ENCODE results near the gene HTRA3. TPM values are rescaled to one million over a fixed set of nuclear protein-coding genes. Genes with fewer than 3 reads are reported as not detected.

Gene HTRA3
- total and polyA plus RNA-seq, 2 of the 4 experiments (the other 2 are of a cell fraction): 1.3 to 9.5 TPM

DNA sequence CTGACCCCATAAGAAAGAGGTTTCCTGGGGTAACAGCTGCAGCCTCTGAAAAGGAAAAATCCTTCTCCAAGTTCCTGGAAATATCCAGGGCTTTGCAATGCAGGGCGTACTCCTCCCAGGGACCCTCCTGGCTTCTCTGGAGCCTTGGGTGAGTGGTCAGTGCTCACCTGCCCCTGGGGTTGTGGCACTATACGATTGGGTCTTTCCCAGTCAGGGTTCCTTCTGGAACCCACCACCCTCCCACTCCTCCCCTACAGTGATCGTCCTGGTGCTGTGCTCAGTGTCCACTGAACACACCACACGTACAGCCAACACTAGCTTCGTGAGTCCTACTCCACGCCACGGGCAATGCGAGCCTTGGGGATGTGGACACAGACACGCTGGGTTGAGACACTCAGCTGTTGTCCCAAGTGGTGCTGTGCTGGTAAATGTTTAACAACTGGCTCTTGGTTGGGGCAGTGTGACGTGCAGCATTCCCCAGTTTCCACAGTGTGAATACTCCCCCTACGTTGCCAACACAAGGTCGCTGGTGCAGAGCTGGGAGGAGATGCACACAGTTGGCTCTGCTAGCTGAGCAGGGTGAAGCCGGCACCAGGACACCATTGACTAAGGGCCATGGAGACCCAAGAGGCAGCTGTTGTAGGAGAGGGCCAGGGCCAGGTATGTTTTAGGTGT, 65.4 kb downstream of the HTRA3 start:
- Histone ChIP-seq H2BK20ac (ENCODE audit: low read depth, low read length) (no peak overlapping the region), H3K4me2 (ENCODE audit: low read depth, low read length) (no peak overlapping the region), H4K8ac (ENCODE audit: low read depth in 2 of 2, low read length in 2 of 2) (no peak overlapping the region), H3K79me1 (ENCODE audit: low read depth in 1 of 2, low read length in 2 of 2) (no peaks in the 10 kb centered on the region), H3K14ac (replicated peaks; ENCODE audit: low read depth, low read length) (no peak overlapping the region), H4K5ac (ENCODE audit: low read depth, low read length) (no peak overlapping the region), H3K9me1 (ENCODE audit: insufficient read depth, low read length) (no peaks in the 10 kb centered on the region; the same call in 1 of the 2 replicates), H3K4me3 (ENCODE audit: insufficient read depth, low read depth, low read length) (no peak overlapping the region), H2AK5ac (ENCODE audit: low read depth, low read length) (no peak overlapping the region), H2BK5ac (ENCODE audit: low read depth, low read length, poor library complexity, severe bottlenecking) (no peak overlapping the region), H3K56ac (ENCODE audit: extremely low read depth, insufficient read depth, low read length) (no peak overlapping the region), H2BK15ac (ENCODE audit: low read depth, low read length) (no peak overlapping the region), H3K4ac (ENCODE audit: low read depth, low read length) (no peak overlapping the region), H4K20me1 (ENCODE audit: insufficient read depth, low read length) (no peaks in the 10 kb centered on the region; the same call in 1 of the 2 replicates), H3K23ac (ENCODE audit: low read depth, low read length) (no peak overlapping the region), H3K4me1 (ENCODE audit: control insufficient read depth, insufficient read depth, low read length) (no peaks in the 10 kb centered on the region), H2BK120ac (ENCODE audit: low read depth, low read length) (no peak overlapping the region), H2AK9ac (replicated peaks; ENCODE audit: low read depth, low read length, poor library complexity) (no peak overlapping the region), H3K9ac (ENCODE audit: low read depth, low read length) (no peak overlapping the region), H2AFZ (replicated peaks; ENCODE audit: low read length, poor library complexity) (no peak overlapping the region), H3K36me3 (ENCODE audit: control insufficient read depth, insufficient read depth, low read length) (no peaks in the 10 kb centered on the region), H3K9me3 (ENCODE audit: control insufficient read depth, insufficient read depth, low read length) (peaks cover 5% of the 10 kb centered on the region), H3K27me3 (ENCODE audit: control insufficient read depth, insufficient read depth, low read length) (peaks cover 15% of the 10 kb centered on the region), H3K27ac (ENCODE audit: insufficient read depth, low read length) (no peak overlapping the region), H4K91ac (ENCODE audit: insufficient read depth, low read depth, low read length) (no peak overlapping the region), H3K18ac (ENCODE audit: low read depth, low read length) (no peak overlapping the region)
- in situ Hi-C loops (cut with MboI; ENCODE audit: low sequenced_read_pairs): no loop called here
- no peak for TF ChIP-seq MAFK (IDR thresholded peaks at IDR 0.05; ENCODE audit: low read depth, low read length)
- TF ChIP-seq, protein P1, sequence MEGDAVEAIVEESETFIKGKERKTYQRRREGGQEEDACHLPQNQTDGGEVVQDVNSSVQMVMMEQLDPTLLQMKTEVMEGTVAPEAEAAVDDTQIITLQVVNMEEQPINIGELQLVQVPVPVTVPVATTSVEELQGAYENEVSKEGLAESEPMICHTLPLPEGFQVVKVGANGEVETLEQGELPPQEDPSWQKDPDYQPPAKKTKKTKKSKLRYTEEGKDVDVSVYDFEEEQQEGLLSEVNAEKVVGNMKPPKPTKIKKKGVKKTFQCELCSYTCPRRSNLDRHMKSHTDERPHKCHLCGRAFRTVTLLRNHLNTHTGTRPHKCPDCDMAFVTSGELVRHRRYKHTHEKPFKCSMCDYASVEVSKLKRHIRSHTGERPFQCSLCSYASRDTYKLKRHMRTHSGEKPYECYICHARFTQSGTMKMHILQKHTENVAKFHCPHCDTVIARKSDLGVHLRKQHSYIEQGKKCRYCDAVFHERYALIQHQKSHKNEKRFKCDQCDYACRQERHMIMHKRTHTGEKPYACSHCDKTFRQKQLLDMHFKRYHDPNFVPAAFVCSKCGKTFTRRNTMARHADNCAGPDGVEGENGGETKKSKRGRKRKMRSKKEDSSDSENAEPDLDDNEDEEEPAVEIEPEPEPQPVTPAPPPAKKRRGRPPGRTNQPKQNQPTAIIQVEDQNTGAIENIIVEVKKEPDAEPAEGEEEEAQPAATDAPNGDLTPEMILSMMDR (conservative IDR thresholded peaks at IDR 0.05; ENCODE audit: low read depth, low read length): no peak
- TF ChIP-seq, protein P2, sequence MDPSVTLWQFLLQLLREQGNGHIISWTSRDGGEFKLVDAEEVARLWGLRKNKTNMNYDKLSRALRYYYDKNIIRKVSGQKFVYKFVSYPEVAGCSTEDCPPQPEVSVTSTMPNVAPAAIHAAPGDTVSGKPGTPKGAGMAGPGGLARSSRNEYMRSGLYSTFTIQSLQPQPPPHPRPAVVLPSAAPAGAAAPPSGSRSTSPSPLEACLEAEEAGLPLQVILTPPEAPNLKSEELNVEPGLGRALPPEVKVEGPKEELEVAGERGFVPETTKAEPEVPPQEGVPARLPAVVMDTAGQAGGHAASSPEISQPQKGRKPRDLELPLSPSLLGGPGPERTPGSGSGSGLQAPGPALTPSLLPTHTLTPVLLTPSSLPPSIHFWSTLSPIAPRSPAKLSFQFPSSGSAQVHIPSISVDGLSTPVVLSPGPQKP (IDR thresholded peaks at IDR 0.05; ENCODE audit: borderline replicate concordance, low read depth, low read length): no peak
- TF ChIP-seq MXI1 (IDR thresholded peaks at IDR 0.05; ENCODE audit: borderline replicate concordance, low read depth, low read length): no peak
- no peak for TF ChIP-seq NFE2L2 (IDR thresholded peaks at IDR 0.05; ENCODE audit: low read depth, low read length)
- TF ChIP-seq RAD21 (IDR thresholded peaks at IDR 0.05; ENCODE audit: low read length): no peak
- no peak for TF ChIP-seq RFX5 (IDR thresholded peaks at IDR 0.05; ENCODE audit: low read depth, low read length)
- no peak for TF ChIP-seq RCOR1 (IDR thresholded peaks at IDR 0.05; ENCODE audit: insufficient replicate concordance, low read length)
- TF ChIP-seq CHD1 (IDR thresholded peaks at IDR 0.05; ENCODE audit: low read depth, low read length): no peak
- no peak for TF ChIP-seq BHLHE40 (IDR thresholded peaks at IDR 0.05; ENCODE audit: low read depth, low read length)
- TF ChIP-seq MAZ (IDR thresholded peaks at IDR 0.05; ENCODE audit: borderline replicate concordance, low read depth, low read length): no peak
- no TSS peak for BruUV-seq (replicated peaks)
- DNase-seq (no peak), ATAC-seq (ENCODE audit: low read depth) (no peak)
- ChIA-PET CTCF (no interaction called here), POLR2A (ENCODE audit: unreplicated experiment) (no interaction called here)
- WGBS, 2 experiments (ENCODE audit: extremely low coverage in 2 of 2, insufficient read length in 1 of 2): no CpG with 5 or more reads among the region's 13 CpGs
- dilution Hi-C loops (cut with HindIII; ENCODE audit: low sequenced_read_pairs, unreplicated experiment): no loop called here
- intact Hi-C loops (cut with micrococcal nuclease): no loop called here

Measured in IMR-90 (cell line).